DND-41 (cell line): Measurements from ENCODE around the gene CD300H.
"Not testable (repeated sequence)": the region's sequence is repeated elsewhere in the genome, so short reads cannot be mapped to it uniquely, and the experiment has no call there.

ENCODE experiments used
- CTCF ChIP-seq: IDR thresholded peaks from 2 replicates; pipeline ENCODE4 v1.5.1; 2012; ENCODE audit warnings: borderline replicate concordance, low read length, moderate library complexity, mild to moderate bottlenecking; ENCODE audit not compliant: poor library complexity, severe bottlenecking; ENCODE audit errors: extremely low read depth
- EZH2 ChIP-seq: IDR thresholded peaks from 3 replicates; pipeline ENCODE4 v1.6.1; 2012; ENCODE audit warnings: borderline replicate concordance, low read depth, mild to moderate bottlenecking, moderate library complexity, low read length, inconsistent platforms; ENCODE audit not compliant: severe bottlenecking

DNA sequence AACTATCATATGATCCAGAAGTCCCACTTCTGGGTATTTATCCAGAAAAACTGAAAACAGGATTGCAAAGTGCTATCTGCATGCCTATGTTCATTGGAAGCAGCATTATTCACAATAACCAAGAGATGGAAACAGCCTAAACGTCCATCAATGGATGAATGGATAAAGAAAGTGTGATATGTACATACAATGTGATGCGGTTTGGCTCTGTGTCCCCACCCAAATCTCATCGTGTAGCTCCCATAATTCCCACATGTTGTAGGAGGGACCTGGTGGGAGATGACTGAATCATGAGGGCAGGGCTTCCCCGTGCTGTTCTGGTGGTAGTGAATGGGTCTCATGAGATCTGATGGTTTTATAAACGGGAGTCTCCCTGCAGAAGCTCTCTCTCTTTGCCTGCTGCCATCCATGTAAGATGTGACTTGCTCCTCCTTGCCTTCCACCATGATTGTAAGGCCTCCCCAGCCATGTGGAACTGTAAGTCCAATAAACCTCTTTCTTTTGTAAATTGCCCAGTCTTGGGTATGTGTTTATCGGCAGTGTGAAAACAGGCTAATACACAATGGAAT is 48.8 kb downstream of the CD300H start:
- not testable (repeated sequence) for TF ChIP-seq CTCF, EZH2
